ENCODE measurements around the gene KLK4. TPM values are rescaled to one million over a fixed set of nuclear protein-coding genes. Genes with fewer than 3 reads are reported as not detected.

KLK4 gene
- total RNA-seq, 1 experiment from 2014 or later, result 0.84 TPM

- intact Hi-C loops (cut with micrococcal nuclease), result no loop called here
- CTCF ChIA-PET, result no interaction called here
- no peaks in the 10 kb centered on the region for H3K9me2 ChIP-seq (ENCODE audit: insufficient read depth)
- no peaks in the 10 kb centered on the region for H4K20me1 ChIP-seq (ENCODE audit: insufficient read depth)
- H3K9me3 ChIP-seq (ENCODE audit: control insufficient read depth in 1 of 2, insufficient read depth in 1 of 2, low read depth in 1 of 2, low read length in 2 of 2), result peaks cover 0 to 11% of the 10 kb centered on the region in 2 experiments; a peak in 1 of 4 replicates
- no peaks in the 10 kb centered on the region for H3K4me1 ChIP-seq (ENCODE audit: control insufficient read depth in 1 of 2, insufficient read depth in 2 of 2, low read length in 2 of 2)
- DNase-seq (ENCODE audit: low read depth, low spot score), result no peak
- no peak overlapping the region for H3K4me2 ChIP-seq (ENCODE audit: low read length)
- POLR2A ChIA-PET, result no interaction called here
- BruUV-seq (replicated peaks), result no TSS peak
- TF ChIP-seq FOSL1 (IDR thresholded peaks at IDR 0.05; ENCODE audit: low read depth) (no peak), EZH2 (IDR thresholded peaks at IDR 0.05) (no peak), CBX3 (IDR thresholded peaks at IDR 0.05; ENCODE audit: low read depth) (no peak), TCF7L2 (IDR thresholded peaks at IDR 0.05; ENCODE audit: borderline replicate concordance, extremely low read depth, insufficient read depth, insufficient read length) (no peak), REST (IDR thresholded peaks at IDR 0.05; ENCODE audit: low read depth) (no peak), EZH2phosphoT487 (IDR thresholded peaks at IDR 0.05; ENCODE audit: borderline replicate concordance) (no peak), ZNF274 (IDR thresholded peaks at IDR 0.05; ENCODE audit: low read depth, low read length) (no peak), SRF (IDR thresholded peaks at IDR 0.05; ENCODE audit: low read depth) (no peak), YY1 (IDR thresholded peaks at IDR 0.05; ENCODE audit: extremely low read depth, insufficient replicate concordance, low read depth, low read length) (no peak), POLR2AphosphoS5 (IDR thresholded peaks at IDR 0.05; ENCODE audit: low read depth, low read length) (no peak), RAD21 (IDR thresholded peaks at IDR 0.05; ENCODE audit: low read depth) (no peak), SIN3A (IDR thresholded peaks at IDR 0.05; ENCODE audit: low read depth) (no peak), POLR2A (IDR thresholded peaks at IDR 0.05; ENCODE audit: borderline replicate concordance, extremely low read depth, insufficient read depth, insufficient read length) (no peak), SP1 (IDR thresholded peaks at IDR 0.05; ENCODE audit: low read depth) (no peak), ATF3 (IDR thresholded peaks at IDR 0.05) (no peak)
- no peak for ATAC-seq
- H3K79me2 ChIP-seq (ENCODE audit: insufficient read depth, low read length), result no peaks in the 10 kb centered on the region
- H3K9ac ChIP-seq (ENCODE audit: low read length), result no peak overlapping the region
- RAD21 ChIA-PET (ENCODE audit: low non-redundant PET in 1 of 2, low total read pairs in 2 of 2, uncharacterized antibody in 2 of 2, unreplicated experiment in 2 of 2), result no interaction called here
- no peaks in the 10 kb centered on the region for H3K36me3 ChIP-seq (ENCODE audit: control insufficient read depth in 1 of 2, insufficient read depth in 2 of 2, low read length in 2 of 2)
- no peak overlapping the region for H3K4me3 ChIP-seq (replicated peaks in 1 of 2; ENCODE audit: low read depth in 1 of 2, low read length in 2 of 2)
- no peak overlapping the region for H2AFZ ChIP-seq (ENCODE audit: low read depth, low read length, poor library complexity, severe bottlenecking)
- H3K27ac ChIP-seq (ENCODE audit: low read depth, low read length), result no peak overlapping the region
- H3K27me3 ChIP-seq (ENCODE audit: insufficient read depth, low read length), result peaks cover 29% of the 10 kb centered on the region; the same call in 1 of the 2 replicates
Measured at GRCh38 chr19:50857366-50857765, 53.8 kb downstream of the KLK4 start.

Other genes with a start within 250 kb of the KLK4 start
- 3.0 TPM for gene SHANK1, start 191.6 kb downstream of the KLK4 start, total RNA-seq (2021; ENCODE audit: unreplicated experiment)
- 7.1 TPM for gene CLEC11A, start 188.0 kb downstream of the KLK4 start, total RNA-seq (2021; ENCODE audit: unreplicated experiment)
- gene GPR32, start 140.9 kb downstream of the KLK4 start, total RNA-seq (2021; ENCODE audit: unreplicated experiment), result not detected
- gene ACP4, start 121.0 kb downstream of the KLK4 start, total RNA-seq (2021; ENCODE audit: unreplicated experiment), result not detected
- gene KLK1, start 87.6 kb downstream of the KLK4 start, total RNA-seq (2021; ENCODE audit: unreplicated experiment), result 3.3 TPM
- gene KLK15, start 77.8 kb downstream of the KLK4 start, total RNA-seq (2021; ENCODE audit: unreplicated experiment), result not detected
- gene KLK3, start 56.5 kb downstream of the KLK4 start, total RNA-seq (2021; ENCODE audit: unreplicated experiment), result not detected
- not detected for gene KLK2, start 38.0 kb downstream of the KLK4 start, total RNA-seq (2021; ENCODE audit: unreplicated experiment)
- gene KLK5, start 41.6 kb upstream of the KLK4 start, total RNA-seq (2021; ENCODE audit: unreplicated experiment), result 1.2 TPM
- 40.5 TPM for gene KLK6, start 58.2 kb upstream of the KLK4 start, total RNA-seq (2021; ENCODE audit: unreplicated experiment)
- 30.5 TPM for gene KLK7, start 72.5 kb upstream of the KLK4 start, total RNA-seq (2021; ENCODE audit: unreplicated experiment)
- 92.8 TPM for gene KLK8, start 90.2 kb upstream of the KLK4 start, total RNA-seq (2021; ENCODE audit: unreplicated experiment)
- gene KLK10, start 108.3 kb upstream of the KLK4 start, total RNA-seq (2021; ENCODE audit: unreplicated experiment), result 33.6 TPM
- gene KLK11, start 115.2 kb upstream of the KLK4 start, total RNA-seq (2021; ENCODE audit: unreplicated experiment), result not detected
- not detected for gene KLK12, start 123.6 kb upstream of the KLK4 start, total RNA-seq (2021; ENCODE audit: unreplicated experiment)
- gene KLK13, start 153.7 kb upstream of the KLK4 start, total RNA-seq (2021; ENCODE audit: unreplicated experiment), result 3.2 TPM
- 0.76 TPM for gene KLK14, start 171.5 kb upstream of the KLK4 start, total RNA-seq (2021; ENCODE audit: unreplicated experiment)
- gene CTU1, start 197.0 kb upstream of the KLK4 start, total RNA-seq (2021; ENCODE audit: unreplicated experiment), result 14.0 TPM
- gene SIGLEC9, start 213.5 kb upstream of the KLK4 start, total RNA-seq (2021; ENCODE audit: unreplicated experiment), result not detected
- gene SIGLEC7, start 230.9 kb upstream of the KLK4 start, total RNA-seq (2021; ENCODE audit: unreplicated experiment), result not detected